Stimulated activated CD4-positive, alpha-beta T cell treated with anti-CD3 and anti-CD28 coated beads, Interleukin-4, amount 100 ng/mL, for 24 hours (primary cell): ENCODE measurements around the gene FNDC3B.

Experiments
- DNase-seq: peaks from one replicate; pipeline ENCODE4 v3.0.0-alpha.2; 2020

FNDC3B gene

DNA sequence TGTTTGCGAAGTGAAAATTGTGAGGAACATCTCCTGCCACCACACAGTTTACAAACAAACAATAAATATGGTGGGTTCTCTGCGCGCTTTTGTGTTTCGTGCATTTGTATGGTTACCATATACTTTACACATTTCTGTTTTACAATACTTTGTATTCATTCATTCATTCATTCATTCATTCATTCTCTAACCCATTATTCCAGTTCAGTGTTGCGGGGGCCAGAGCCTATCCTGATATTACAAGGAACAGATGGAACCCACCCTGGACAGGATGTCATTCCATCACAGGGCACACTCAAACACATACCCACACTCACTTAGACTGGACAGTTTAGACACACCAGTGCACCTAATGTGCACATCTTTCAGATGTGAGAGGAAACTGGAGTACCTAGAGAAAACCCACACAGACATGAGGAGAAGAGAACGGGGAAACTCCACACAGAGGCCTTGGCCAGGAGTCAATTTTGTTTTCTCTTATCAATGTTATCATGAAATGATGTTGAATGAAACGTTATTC, 160.5 kb downstream of the FNDC3B start:
- no peak for DNase-seq

DNA sequence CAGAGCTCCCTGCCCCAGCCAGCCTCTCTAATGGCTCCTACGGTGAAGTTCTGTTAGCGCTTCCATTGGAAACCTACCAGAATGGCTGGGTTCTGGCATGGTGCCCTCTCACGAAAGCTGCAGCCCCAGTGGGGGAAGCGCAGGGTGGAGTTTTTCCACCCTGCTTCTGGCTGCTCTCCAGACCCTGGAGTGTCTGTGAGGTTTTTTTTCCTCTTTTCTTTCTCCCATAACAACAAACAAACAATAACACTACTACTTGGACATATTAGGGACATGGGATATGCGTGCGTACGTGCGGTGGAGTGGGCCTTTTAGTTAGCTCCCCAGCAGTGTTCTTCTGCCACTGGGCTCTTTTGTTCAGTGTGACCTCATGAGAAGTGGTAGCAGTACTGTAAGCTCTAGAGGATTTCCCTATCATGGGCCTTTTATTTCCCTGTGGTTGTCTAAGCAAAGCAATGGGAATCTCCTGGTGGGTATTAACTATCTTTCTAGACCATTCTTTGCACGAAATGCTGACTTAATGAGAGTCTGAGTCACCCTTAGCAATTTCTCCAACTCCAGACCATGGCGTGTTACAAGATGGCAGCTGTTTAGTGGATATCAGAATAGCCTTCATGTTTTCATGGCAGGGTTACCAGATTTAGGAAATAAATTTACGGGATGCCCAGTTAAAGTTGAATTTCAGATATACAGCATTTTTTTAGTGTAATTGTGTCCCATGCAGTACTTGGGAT, 161.9 kb downstream of the FNDC3B start:
- no peak for DNase-seq

GRCh38 chr3:172201870-172202236, 162.5 kb downstream of the FNDC3B start:
- no peak for DNase-seq

DNA sequence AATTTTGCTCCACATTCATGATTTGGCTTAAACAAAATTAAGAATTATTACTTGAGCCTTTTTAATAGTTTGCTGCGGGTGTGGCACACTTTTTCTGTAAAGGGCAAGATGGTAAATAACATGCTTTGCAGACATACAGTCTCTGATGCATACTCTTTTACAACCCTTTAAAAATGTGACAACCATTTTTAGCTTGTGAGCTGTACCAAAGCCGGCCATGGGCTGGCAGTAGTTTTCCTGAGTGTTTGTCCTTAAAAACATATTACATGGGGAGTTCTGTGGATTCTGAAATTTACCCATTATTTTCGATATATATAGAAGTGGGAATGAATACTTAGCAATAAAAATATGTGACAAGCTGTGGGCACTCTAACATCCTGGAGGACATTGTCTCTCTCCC, 163.4 kb downstream of the FNDC3B start:
- no peak for DNase-seq

GRCh38 chr3:172203522-172204258, 164.3 kb downstream of the FNDC3B start:
- DNase-seq: no peak

DNA sequence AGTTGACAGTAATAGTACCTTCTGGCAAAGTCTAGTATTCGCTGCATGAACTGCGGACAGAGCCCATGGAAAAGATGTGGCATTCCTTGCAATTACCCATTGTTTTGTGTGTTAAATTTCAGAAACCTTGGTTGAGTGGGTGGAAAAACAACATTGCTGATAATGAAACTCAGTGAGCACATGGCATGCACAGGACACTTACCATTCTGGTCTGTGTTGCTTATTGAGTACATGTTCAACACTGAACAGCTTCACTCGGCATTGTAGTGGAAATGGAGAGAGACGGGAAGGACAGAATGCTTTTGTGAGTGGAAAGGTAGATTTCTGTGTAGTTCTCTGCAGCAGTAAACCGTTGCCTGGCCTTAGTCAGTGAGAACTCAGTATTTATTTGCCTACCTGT, 165.3 kb downstream of the FNDC3B start:
- DNase-seq: no peak

GRCh38 chr3:172208586-172209332, 169.4 kb downstream of the FNDC3B start:
- no peak for DNase-seq

DNA sequence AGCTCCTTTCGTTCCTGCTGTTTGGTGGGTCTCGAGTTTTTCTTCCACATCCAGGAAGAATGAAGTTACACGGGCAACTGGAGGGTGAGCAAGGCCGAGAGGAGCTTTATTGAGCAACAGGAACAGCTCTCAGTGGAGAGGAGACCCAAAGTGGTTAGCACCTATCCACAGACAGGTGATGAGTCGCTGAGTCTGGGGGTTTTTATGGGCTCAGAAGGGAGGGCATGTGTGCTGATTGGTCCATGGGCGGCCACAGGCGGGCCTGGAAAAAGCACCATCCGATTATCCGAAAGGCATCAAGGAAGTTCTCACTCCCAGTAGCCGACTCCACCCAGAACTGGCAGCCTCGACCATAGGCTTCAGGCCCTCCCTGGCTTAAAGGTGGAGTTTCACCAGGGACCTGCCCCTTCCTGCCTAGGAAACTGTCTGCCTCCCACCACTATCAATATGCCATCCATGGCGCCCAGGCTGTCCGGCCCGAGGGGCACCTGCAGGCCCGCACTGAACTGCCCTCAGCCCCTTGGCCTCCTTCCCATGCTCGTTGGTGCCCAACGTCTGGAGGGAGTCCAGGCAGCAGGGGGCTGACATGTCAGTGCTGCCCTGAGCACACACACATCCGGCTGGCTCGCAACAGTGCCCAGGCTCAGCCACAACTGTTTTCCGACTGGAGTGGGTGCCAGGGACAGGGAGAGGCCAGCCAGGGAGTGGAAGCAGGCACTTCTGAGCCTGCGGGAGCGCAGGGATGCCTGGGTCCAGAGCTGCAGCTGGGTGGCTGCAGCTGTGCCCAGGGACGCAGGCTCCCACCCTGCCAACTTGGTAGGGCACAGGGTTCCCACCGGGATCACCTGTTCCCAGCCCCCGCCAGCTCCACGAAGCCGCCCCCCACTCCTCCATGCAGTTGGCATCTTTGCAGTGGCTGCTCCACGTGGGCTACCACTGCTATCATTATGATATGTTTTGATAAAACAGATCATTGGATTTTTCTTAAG, 170.2 kb downstream of the FNDC3B start:
- DNase-seq: no peak

DNA sequence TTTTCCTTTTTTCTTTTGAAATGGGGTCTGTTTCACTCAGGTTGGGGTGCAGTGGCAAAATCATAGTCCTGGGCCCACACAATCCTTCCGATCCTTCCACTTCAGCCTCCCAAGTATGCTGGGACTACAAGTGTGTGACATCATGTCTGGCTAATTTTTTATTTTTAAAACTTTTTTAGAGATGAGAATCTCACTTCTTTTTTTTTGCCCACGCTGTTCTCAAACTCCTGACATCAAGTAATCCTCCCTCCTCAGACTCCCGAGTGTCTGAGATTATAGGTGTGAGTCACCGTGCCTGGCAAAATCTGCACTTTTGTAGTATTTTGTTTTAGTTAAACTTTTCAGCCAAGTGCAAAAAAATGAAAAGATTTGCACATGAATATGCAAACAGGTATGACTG, 171.0 kb downstream of the FNDC3B start:
- DNase-seq: no peak

DNA sequence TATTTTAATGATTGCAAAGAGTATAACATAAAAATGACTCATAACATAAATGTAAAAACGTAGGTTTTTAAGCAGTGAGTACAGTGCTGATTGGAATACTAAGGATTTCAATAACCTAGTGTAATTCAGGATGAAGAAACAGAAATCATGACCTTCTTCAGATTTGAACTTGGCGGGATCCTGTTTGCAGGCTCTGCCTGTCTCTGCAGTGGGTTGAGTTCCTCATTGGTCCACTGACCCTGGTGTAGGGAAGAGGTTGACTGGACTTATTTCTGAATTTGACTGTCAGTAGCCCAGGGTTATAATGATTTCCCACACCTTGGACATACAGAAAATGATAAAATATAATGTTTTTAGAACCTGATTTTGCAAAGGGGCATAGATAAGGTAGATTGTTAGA, 171.7 kb downstream of the FNDC3B start:
- no peak for DNase-seq

- no peak for DNase-seq
Measured at GRCh38 chr3:172213200-172213599, 173.8 kb downstream of the FNDC3B start.

GRCh38 chr3:172213904-172214303, 174.5 kb downstream of the FNDC3B start:
- no peak for DNase-seq

GRCh38 chr3:172216267-172216666, 176.9 kb downstream of the FNDC3B start:
- DNase-seq: no peak

DNA sequence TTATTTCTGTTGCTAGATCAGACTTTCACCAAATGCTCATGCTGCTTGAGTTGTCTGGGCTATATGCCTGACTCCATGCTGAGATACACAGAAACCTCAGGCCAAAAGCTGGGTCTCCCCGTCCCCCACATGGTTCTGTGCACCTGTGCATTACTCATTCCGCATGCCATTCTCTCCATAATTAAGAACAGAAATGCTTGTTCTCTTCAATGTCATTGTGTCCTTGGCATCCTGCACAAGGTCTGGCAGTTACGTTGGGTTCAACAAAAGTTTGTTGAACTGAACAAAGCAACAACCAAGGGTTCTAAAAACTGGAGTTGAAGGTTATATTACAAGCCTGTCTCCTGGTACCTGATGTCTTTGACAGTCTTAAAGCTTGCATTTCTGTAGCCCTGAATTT, 177.5 kb downstream of the FNDC3B start:
- no peak for DNase-seq

GRCh38 chr3:172217877-172218276, 178.5 kb downstream of the FNDC3B start:
- no peak for DNase-seq

DNA sequence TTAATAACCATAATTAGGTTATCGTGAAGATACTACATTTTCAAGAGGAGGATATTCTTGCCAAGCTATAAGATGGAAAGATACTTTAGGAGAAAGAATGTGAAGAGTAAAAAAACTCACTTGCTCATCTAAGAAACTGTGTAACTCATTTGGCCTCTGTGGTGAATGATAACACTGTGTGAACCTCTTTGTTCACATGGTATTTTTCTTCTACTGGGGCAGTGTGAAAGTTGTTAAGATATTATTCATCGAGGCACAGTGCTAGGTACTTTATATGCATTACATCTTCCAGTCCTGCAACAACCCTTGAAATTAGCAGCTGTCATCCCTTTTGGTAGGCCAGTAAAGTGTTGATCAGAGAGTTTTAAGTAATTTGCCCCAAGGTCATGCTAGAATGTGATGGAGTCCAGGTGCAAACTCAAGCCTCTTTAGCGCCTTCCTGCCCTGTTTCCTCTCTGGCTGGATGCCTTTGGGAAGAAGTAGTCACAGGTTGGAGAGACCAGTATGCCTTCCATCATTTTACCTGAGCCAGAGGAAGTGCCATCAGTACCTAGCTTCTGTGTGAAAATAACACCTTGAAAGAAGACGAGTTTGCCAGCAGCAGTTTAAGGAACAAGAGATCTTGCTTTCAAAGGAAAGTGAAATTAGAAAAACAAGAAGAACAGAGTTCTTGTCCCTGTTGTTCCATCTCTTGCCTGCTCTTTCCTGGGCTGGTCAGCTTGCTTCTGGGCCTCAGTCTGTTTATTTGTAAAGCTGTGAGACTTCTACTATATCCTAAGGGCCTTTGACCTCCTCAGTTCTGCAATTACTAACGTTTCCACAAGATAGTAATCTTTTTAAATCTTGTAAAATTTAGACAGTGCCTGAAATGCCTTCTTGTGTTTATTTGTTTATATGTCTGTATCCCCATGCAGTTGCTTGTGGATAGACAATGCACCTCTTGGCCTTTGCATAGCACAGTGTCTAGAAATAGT, 179.3 kb downstream of the FNDC3B start:
- no peak for DNase-seq

GRCh38 chr3:172219750-172220149, 180.4 kb downstream of the FNDC3B start:
- no peak for DNase-seq

- DNase-seq: no peak
Measured at GRCh38 chr3:172221547-172221946, 182.2 kb downstream of the FNDC3B start.

DNA sequence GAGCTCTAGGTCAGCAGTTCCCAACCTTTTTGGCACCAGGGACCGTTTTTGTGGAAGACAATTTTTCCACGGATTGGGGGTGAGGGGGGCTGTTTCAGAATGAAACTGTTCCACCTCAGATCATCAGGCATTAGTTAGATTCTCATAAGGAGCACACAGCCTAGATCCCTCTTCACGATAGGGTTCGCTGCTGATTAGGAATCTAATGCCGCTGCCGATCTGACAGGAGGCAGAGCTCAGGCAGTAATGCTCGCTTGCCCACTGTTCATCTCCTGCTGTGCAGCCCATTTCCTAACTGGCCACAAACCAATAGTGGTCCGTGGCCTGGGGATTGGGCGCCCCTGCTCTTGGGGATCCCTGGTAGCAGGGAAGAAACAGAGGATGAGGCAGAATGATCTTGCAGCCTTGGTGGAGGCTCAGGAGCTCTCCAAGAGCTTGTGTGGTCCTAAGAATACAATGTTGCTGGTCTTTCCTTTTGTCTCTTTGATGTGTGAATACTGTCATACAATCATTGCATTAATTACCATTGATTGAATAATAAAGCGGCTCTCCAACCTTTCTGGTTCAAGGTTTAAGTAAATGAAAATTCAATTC, 183.2 kb downstream of the FNDC3B start:
- no peak for DNase-seq

DNA sequence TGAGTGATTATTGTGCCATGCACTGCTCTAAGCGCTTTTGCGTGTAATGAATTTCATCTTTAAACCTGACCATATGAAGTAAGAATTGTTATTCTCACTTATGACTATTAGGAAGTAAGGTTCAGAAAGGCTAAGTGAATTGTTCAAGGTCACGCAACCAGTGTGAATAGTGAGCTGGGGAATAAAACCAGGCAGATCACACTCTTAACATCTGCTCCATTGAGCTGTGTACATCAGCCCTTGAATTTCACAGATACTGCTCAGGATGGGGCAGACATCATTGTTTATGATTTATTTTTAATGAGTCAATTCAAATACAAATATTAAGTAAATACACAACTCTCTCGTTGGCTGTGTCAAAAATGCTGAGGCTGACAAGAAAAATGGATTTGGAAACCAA, 184.5 kb downstream of the FNDC3B start:
- DNase-seq: no peak
